Dermis microvascular lymphatic vessel endothelial cell (primary cell): Measurements from ENCODE around the gene ZNF594. TPM values are rescaled to one million over a fixed set of nuclear protein-coding genes. Genes with fewer than 3 reads are reported as not detected.
"Not testable (repeated sequence)": the region's sequence is repeated elsewhere in the genome, so short reads cannot be mapped to it uniquely, and the experiment has no call there.

Experiments
- DNase-seq, 2 donors: peaks; one replicate each; pipeline versions ENCODE4 v3.0.0 to v3.0.0-alpha.2; 2010; ENCODE audit warnings: low read depth in 2 of 2
- total RNA-seq: library from RNA; depleted of rRNA; stranded (reverse); fragments of >200 nt; gene quantifications from 2 replicates; pipeline ENCODE4 v1.2.1, GENCODE V29; 2014

ZNF594 gene
- 1.9 and 2.8 TPM in 2 replicates for total RNA-seq

GRCh38 chr17:5191541-5192417 lies at the start of gene ZNF594:
Gene ZNF594, minus strand, starts transcription at chr17:5191868. Its CDS starts 7,612 bp downstream, at chr17:5184256.
- DNase-seq: peak; percentile 86 to 93

DNA sequence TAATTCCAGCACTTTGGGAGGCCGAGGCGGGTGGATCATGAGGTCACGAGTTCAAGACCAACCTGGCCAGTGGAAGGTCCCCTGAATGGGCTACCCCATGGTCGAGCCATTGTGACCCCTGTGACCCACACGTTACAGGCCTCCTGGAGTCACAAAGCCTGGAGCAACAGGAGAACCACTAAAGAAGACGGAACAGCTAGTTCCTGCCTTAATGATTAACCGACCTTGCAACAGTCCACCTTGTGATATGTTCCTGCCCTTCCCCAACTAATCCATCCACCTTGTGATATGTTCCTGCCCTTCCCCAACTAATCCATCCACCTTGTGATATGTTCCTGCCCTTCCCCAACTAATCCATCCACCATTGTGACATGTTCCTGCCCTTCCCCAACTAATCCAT lies 48.1 kb upstream of the ZNF594 start:
- DNase-seq: not testable (repeated sequence)

- no peak for DNase-seq
Observed at GRCh38 chr17:5238333-5238732, 46.7 kb upstream of the ZNF594 start.

DNA sequence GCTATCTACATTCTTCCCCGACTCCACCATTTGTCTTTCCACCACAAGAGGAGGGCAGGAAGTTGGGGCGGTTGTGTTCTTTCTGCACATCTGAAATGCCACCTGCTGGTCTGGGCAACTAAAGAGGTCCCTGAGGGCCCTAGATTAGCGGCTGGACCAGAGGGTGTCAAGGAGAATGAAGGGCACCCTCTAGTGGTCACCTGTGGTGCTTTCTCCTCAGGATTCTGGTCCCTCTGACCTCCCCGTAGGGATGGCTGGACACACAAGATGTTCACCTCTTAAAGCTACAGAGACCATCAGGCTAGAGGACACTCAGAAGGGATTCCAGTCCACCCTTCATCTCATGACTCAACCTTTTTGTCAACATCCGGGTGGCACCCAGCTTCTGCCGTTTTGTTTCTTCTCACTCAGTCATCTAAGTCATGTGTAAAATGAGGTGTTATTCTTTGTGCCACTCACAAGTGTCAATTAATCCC lies 45.9 kb upstream of the ZNF594 start:
- peak; percentile 16 to 61 for DNase-seq

DNA sequence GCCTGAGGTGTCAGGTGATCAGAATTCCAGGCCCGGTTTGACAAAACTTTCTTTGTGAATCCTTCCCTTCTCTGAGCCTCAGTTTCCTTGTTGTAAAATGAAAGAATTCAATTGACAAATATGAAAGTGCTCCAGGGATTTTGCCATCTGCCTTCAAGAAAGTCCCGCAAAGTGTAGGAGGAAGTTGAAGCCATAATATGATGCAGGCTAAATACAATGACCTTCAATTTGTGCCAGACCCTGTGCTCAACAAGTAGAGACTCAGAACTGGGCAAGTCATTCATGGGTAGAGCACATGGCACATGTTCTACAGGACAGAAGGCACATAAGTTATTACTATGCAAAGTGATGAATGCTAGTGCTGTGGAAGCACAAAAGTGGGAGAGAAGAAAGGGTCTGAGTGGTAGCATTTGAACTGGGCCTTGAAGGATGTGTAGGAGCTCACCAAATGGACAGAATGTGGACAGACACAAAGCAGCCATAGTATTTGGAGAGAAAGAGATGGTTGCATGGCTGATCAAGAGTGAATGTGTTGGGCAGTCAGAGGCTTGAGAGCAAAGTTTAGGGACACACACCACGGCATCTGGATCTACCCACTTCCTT lies 45.4 kb upstream of the ZNF594 start:
- DNase-seq: no peak

- DNase-seq: no peak
Observed at GRCh38 chr17:5234645-5235576, 43.2 kb upstream of the ZNF594 start, which contains the start of gene SCIMP. Gene SCIMP, minus strand, starts transcription at chr17:5234860. Its CDS starts 105 bp downstream, at chr17:5234755.

DNA sequence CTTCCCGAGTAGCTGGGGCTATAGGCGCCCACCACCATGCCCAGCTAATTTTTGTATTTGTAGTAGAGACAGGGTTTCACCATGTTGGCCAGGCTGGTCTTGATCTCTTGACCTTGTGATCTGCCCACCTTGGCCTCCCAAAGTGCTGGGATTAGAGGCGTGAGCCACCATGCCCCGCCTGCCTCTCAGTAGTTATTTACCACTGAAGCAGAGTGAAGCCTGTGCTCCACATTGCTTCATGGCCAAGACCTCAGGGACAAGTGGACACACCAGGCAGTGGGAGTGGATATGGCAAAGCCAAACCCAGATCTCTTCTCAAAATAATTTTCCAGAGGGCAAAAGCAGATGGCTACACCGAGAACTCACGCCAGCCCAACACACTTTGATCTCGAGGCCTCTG lies 41.8 kb upstream of the ZNF594 start:
- DNase-seq: not testable (repeated sequence)

DNA sequence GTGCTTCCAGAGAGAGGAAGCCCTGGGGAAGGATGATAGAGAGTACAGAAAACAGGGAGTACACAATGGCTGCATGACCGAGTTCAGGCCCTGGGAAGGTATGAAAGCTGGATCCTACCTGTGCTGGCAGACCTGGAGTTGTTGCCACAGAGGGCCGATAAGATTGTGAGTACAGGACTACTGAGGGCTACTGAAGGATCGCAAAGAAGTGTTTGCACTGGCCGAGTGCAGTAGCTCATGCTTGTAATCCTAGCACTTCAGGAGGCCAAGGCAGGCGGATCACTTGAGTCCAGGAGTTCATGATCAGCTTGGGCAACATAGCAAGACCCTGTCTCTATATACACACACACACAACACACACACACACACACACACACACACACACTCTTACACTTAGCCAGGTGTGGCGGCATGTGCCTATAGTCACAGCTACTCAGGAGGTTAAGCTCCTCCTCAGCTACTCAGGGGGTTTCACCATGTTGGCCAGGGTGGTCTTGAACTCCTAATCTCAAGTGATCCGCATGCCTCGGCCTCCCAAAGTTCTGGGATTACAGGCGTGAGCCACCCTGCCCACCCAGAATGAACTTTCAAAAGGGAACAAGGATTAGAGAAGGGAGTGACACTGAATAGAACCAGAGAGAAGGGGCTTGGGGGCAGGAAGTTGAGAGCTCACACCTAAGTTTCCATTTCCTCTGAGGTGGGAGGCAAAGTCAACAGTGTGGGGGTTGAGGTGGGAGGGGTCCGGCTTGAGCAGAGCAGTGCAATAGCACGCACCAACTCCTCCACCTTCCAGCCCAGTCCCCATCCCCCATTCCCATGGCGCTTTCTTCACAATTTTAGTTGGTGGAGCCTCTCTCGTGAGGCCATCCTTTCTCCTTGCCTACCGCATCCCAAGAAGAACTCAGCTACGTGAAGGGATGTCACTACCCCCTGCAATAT lies 35.5 kb upstream of the ZNF594 start:
- no peak for DNase-seq

- no peak for DNase-seq
Observed at GRCh38 chr17:5225668-5226457, 34.2 kb upstream of the ZNF594 start.

DNA sequence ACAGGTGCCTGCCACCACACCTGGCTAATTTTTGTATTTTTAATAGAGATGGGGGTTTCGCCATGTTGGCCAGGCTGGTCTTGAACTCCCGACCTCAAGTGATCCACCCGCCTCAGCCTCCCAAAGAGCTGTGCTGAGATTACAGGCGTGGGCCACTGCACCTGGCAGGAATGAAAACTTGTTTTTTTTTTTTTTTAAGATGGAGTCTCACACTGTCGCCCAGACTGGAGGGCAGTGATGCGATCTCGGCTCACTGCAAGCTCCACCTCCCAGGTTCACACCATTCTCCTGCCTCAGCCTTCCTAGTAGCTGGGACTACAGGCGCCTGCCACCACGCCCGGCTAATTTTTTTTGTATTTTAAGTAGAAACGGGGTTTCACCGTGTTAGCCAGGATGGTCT lies 30.2 kb upstream of the ZNF594 start:
- DNase-seq: not testable (repeated sequence)

GRCh38 chr17:5220074-5220473 lies 28.4 kb upstream of the ZNF594 start:
- no peak for DNase-seq

DNA sequence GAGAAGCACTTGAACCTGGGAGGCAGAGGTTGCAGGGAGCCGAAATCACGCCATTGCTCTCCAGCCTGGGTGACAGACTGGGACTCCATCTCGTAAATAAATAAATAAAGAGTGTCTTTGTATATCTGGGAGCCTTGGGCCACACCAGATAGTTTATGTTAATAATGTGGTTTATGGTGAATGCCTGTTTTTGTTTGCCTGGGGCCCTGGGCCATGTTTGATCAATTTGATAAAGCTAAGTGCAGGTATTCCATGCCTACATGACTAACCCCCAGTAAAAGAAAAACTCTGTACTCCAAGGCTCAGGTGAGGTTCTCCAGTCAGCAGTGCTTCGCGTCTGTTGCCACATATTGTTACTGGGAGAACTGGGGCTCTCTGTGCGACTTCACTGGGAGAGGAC lies 27.9 kb upstream of the ZNF594 start:
- DNase-seq: no peak

GRCh38 chr17:5217562-5217961 lies 25.9 kb upstream of the ZNF594 start:
- not testable (repeated sequence) for DNase-seq

DNA sequence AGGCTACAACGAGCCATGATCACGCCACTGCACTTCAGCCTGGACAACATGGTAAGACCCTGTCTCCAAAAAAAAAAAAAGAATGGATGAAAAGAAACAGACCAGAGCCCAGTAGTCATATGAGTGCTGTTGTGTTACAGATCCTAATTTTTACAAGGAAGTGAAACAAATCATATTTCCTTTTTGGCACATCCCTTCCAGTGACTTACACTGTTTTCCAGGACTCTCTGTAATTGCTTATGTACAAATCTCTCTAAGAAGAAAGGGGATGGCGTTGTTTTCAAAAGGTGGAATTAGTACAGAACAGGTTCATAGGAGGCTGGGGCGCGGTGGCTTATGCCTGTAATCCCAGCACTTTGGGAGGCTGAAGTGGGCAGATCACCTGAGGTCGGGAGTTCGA lies 19.8 kb upstream of the ZNF594 start:
- DNase-seq: peak in 1 of 2 donors; percentile 8

- no peak for DNase-seq
Observed at GRCh38 chr17:5210614-5211252, 19.1 kb upstream of the ZNF594 start.

DNA sequence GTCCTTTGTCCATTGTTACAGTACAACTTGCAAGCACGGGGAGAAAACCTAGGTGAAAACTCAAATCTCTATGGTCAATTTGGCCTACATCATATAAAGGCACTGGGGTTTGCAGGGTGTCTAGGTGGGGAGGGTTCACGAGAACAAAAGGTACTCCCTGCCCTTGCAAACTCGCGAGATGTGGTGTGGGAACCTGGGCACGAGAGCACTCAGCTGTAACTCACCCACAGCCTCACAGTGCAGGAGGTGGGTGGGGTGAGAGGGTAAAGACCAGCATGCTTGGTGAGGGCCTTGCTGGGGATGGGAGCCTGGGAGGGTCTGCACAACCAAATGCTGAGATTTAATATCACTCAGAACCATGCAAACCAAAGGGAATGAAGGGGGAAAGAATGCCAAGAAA lies 18.4 kb upstream of the ZNF594 start:
- DNase-seq: no peak

DNA sequence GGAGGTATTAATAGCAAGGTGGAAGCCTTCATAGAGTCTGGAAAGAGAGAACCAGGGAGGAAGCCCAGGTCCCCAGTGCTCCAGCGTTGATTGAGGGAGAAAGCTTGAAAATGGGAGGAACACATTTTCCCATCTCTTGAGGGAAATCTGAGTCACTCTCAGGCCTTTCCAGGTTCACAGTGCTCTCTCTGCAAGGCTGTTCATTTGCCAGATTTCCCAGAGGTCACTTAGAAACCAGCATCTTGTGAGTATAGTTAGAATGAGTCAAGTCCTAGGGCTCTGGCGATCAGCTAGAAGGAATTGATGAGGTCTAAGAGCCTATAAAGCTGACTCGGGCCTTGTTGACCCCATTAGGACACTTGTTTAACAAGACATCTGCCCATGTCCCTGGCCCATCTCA lies 17.7 kb upstream of the ZNF594 start:
- no peak for DNase-seq

GRCh38 chr17:5203908-5204294 lies 12.2 kb upstream of the ZNF594 start:
- no peak for DNase-seq
